Activated effector memory CD4-positive, alpha-beta T cell treated with anti-CD3 and anti-CD28 coated beads, Interleukin-2, amount 50 U/mL, for 16 hours (primary cell): ENCODE measurements around the gene CHD5.

ENCODE experiments used
- DNase-seq: peaks from one replicate; pipeline ENCODE4 v3.0.0-alpha.2; 2020

CHD5 gene

GRCh38 chr1:6172549-6172948 is 7.6 kb downstream of the CHD5 start:
- no peak for DNase-seq

GRCh38 chr1:6171548-6172124 is 8.5 kb downstream of the CHD5 start:
- no peak for DNase-seq

- DNase-seq: no peak
Measured at GRCh38 chr1:6170742-6171201, 9.3 kb downstream of the CHD5 start.

GRCh38 chr1:6170116-6170741 is 9.9 kb downstream of the CHD5 start:
- no peak for DNase-seq

GRCh38 chr1:6168947-6169586 is 11.1 kb downstream of the CHD5 start:
- DNase-seq: no peak

- no peak for DNase-seq
Measured at GRCh38 chr1:6167391-6168303, 12.5 kb downstream of the CHD5 start.

- DNase-seq: no peak
Measured at GRCh38 chr1:6166655-6167390, 13.3 kb downstream of the CHD5 start.

GRCh38 chr1:6166221-6166620 is 13.9 kb downstream of the CHD5 start:
- no peak for DNase-seq

GRCh38 chr1:6165441-6165985 is 14.6 kb downstream of the CHD5 start:
- DNase-seq: no peak

GRCh38 chr1:6165027-6165426 is 15.1 kb downstream of the CHD5 start:
- no peak for DNase-seq

- DNase-seq: no peak
Measured at GRCh38 chr1:6163973-6164617, 16.0 kb downstream of the CHD5 start.

GRCh38 chr1:6163191-6163972 is 16.7 kb downstream of the CHD5 start:
- no peak for DNase-seq

GRCh38 chr1:6162773-6163172 is 17.3 kb downstream of the CHD5 start:
- DNase-seq: no peak

GRCh38 chr1:6162341-6162740 is 17.8 kb downstream of the CHD5 start:
- no peak for DNase-seq

- DNase-seq: no peak
Measured at GRCh38 chr1:6158181-6158580, 21.9 kb downstream of the CHD5 start.

GRCh38 chr1:6157528-6158174 is 22.5 kb downstream of the CHD5 start:
- peak; percentile 70 for DNase-seq

- no peak for DNase-seq
Measured at GRCh38 chr1:6157132-6157527, 23.0 kb downstream of the CHD5 start.

- DNase-seq: no peak
Measured at GRCh38 chr1:6154525-6155319, 25.4 kb downstream of the CHD5 start.

- DNase-seq: no peak
Measured at GRCh38 chr1:6152882-6153281, 27.2 kb downstream of the CHD5 start.

GRCh38 chr1:6152181-6152580 is 27.9 kb downstream of the CHD5 start:
- no peak for DNase-seq
